Naive B cell (primary cell): Measurements from ENCODE around the gene JARID2. TPM values are rescaled to one million over a fixed set of nuclear protein-coding genes. Genes with fewer than 3 reads are reported as not detected.

ENCODE experiments used
- ATAC-seq, 2 donors: fragments of 150-1000 bp; cut with Tn5 transposase; 2 replicates each; pipeline ENCODE4 v1.10.0; 2021; ENCODE audit warnings: low read depth in 2 of 2, mild to moderate bottlenecking in 2 of 2, moderate library complexity in 2 of 2
- DNase-seq: peaks from one replicate; pipeline ENCODE4 v3.0.0; 2022
- H3K27ac Mint-ChIP-seq, 6 donors: one replicate each; pipeline ENCODE4 v1.8.0; 2020 to 2022; ENCODE audit warnings: mild to moderate bottlenecking in 6 of 6, mixed read lengths in 6 of 6, moderate library complexity in 5 of 6, inconsistent platforms in 2 of 6
- H3K27me3 Mint-ChIP-seq, 3 donors: one replicate each; pipeline ENCODE4 v1.8.0; 2021 to 2022; ENCODE audit warnings: mixed read lengths in 3 of 3, mild to moderate bottlenecking in 1 of 3
- H3K36me3 Mint-ChIP-seq, 2 donors: one replicate each; pipeline ENCODE4 v1.8.0; 2020 to 2022; ENCODE audit warnings: mixed read lengths in 2 of 2, inconsistent platforms in 1 of 2, mild to moderate bottlenecking in 1 of 2
- H3K4me1 Mint-ChIP-seq, 3 donors: one replicate each; pipeline ENCODE4 v1.8.0; 2020 to 2022; ENCODE audit warnings: mixed read lengths in 3 of 3, inconsistent platforms in 1 of 3, mild to moderate bottlenecking in 1 of 3, moderate library complexity in 1 of 3
- H3K4me3 Mint-ChIP-seq, 8 donors: one replicate each; pipeline ENCODE4 v1.8.0; 2020 to 2022; ENCODE audit warnings: mild to moderate bottlenecking in 8 of 8, mixed read lengths in 8 of 8, moderate library complexity in 8 of 8, inconsistent platforms in 2 of 8
- H3K9me3 Mint-ChIP-seq, 7 donors: one replicate each; pipeline ENCODE4 v1.8.0; 2020 to 2022; ENCODE audit warnings: mixed read lengths in 7 of 7, mild to moderate bottlenecking in 5 of 7, inconsistent platforms in 2 of 7, moderate library complexity in 1 of 7
- polyA plus RNA-seq, 6 donors: library from polyadenylated mRNA; unstranded; fragments of 300-500 nt; fragmentation: Illumina TruSeq; gene quantifications; one replicate each; pipeline ENCODE4 v1.2.3, GENCODE V29; 2021; ENCODE audit warnings: low read depth in 6 of 6

Gene JARID2
- polyA plus RNA-seq, 6 donors from 2014 or later = 2.7 to 21.9 (median 16.6) TPM

DNA sequence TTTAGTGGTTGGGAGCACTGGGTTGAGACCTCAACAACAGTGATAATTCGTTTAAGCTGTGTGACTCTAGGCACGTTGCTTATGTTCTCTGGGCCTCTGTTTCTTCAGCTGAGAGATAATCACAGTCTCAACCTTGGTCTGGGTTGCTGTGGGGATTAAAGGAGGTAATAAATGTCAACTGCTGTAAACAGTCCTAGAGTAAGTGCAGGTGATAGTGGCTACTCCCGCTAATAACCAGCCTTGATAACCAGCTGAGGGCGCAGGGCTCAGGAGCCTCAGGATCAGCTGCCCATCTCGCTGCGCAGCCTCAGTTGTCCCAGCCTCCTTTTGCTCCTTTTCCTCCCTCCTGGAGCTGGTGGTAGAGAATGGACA is 58.0 kb downstream of the JARID2 start:
- H3K27ac Mint-ChIP-seq = peak overlapping the region in 1 of 6 donors; percentile 79

DNA sequence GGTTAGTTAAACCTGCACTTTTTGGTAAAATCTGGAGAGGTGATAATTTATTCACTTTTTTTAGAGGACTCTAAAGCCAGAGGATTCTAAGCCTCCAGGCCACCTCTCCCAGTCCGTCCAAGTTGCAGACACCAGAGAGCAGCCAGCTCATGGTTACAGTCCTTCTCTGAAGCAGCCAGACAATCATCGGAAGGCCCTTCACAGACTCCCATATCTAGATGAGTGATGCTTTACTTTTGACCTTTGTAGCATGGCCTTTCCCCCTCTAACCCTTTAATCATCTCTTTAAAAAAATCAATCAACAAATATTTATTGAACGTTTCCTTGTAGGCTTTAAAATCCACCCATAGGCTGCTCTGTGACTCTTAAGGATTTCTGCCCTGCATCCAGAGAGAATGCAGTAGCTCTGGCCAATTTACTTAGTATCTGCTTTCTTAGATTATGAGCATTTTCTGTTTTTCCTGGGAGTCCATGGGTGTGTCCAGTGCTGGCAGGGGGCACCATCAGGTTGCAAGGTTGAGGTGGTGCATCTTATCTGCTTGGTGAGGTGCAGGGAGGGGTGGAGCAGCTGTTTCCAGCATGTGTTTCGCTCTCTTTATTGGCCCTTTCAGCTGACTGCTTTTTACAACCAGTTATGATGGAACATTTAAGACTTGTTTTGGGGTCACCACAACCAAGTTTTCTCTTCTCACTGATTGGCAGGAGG is 58.6 kb downstream of the JARID2 start:
- H3K36me3 Mint-ChIP-seq = no peaks in the 10 kb centered on the region
- H3K4me1 Mint-ChIP-seq = peaks cover 67 to 82% (median 80%) of the 10 kb centered on the region in 3 donors
- peak overlapping the region in 6 of 8 donors; percentile 2 to 73 (median 14) for H3K4me3 Mint-ChIP-seq
- DNase-seq = no peak
- no peaks in the 10 kb centered on the region for H3K9me3 Mint-ChIP-seq
- no peak for ATAC-seq
- H3K27ac Mint-ChIP-seq = peak overlapping the region in 4 of 6 donors; percentile 17 to 63 (median 41)
- H3K27me3 Mint-ChIP-seq = no peaks in the 10 kb centered on the region

More for the DNA sequence above, 58.0 kb downstream of the JARID2 start:
- H3K4me3 Mint-ChIP-seq = no peak overlapping the region
- ATAC-seq (no peak), DNase-seq (no peak)
- no peaks in the 10 kb centered on the region for H3K27me3 Mint-ChIP-seq
- H3K4me1 Mint-ChIP-seq = peaks cover 67 to 82% (median 82%) of the 10 kb centered on the region in 3 donors
- H3K9me3 Mint-ChIP-seq = no peaks in the 10 kb centered on the region
- no peaks in the 10 kb centered on the region for H3K36me3 Mint-ChIP-seq

DNA sequence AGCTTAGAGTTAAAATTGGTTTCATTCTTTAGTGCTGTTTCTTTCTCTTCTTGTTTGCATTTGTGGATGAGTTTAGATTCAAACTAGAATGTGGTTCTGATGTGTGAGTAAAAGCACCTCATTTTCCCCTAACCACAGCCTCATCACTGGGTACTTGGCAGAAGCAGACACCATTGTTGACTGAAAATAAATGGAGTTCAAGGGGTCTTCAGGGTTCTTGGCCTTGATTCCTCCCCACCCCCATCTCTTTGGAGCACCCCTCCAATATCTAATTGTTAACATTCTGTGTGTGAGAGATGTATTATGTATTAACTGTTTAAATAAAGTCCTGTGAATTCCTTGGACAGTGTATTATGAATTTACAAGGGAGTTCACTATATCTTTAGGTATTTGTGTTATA is 59.6 kb downstream of the JARID2 start:
- peaks cover 60 to 80% (median 80%) of the 10 kb centered on the region in 3 donors for H3K4me1 Mint-ChIP-seq
- DNase-seq (no peak), ATAC-seq (peak; percentile 19 to 25)

DNA sequence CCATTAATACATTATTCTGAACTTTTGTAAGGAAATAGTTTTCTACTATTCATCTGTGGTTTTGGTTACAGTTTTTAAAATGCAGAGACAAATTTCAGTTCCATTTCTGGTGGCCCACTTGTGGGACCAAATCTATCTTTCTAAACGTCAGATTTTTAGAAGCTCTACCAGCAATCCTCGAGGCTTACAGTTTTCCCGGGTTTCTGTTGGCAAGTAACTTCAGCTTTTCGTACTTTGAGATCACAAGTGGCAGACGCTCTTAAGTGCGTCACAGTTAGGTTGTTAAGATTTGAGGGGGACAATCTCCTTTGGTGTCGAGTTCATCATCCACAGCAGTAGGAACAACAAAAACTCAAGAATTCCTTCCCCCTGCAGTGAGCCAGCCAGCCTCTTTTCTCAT is 60.0 kb downstream of the JARID2 start:
- no peak for DNase-seq
- Mint-ChIP-seq H3K4me1 (peaks cover 56 to 80% (median 80%) of the 10 kb centered on the region in 3 donors), H3K27me3 (no peaks in the 10 kb centered on the region), H3K4me3 (peak overlapping the region in 5 of 8 donors; percentile 4 to 73 (median 21)), H3K27ac (peak overlapping the region in 5 of 6 donors; percentile 41 to 76 (median 65)), H3K9me3 (no peaks in the 10 kb centered on the region), H3K36me3 (no peaks in the 10 kb centered on the region)
- ATAC-seq = no peak

More for the DNA sequence above, 59.6 kb downstream of the JARID2 start:
- Mint-ChIP-seq H3K4me3 (peak overlapping the region; percentile 1 to 73 (median 14)), H3K9me3 (no peaks in the 10 kb centered on the region), H3K36me3 (no peaks in the 10 kb centered on the region), H3K27me3 (no peaks in the 10 kb centered on the region), H3K27ac (peak overlapping the region in 5 of 6 donors; percentile 41 to 76 (median 65))

DNA sequence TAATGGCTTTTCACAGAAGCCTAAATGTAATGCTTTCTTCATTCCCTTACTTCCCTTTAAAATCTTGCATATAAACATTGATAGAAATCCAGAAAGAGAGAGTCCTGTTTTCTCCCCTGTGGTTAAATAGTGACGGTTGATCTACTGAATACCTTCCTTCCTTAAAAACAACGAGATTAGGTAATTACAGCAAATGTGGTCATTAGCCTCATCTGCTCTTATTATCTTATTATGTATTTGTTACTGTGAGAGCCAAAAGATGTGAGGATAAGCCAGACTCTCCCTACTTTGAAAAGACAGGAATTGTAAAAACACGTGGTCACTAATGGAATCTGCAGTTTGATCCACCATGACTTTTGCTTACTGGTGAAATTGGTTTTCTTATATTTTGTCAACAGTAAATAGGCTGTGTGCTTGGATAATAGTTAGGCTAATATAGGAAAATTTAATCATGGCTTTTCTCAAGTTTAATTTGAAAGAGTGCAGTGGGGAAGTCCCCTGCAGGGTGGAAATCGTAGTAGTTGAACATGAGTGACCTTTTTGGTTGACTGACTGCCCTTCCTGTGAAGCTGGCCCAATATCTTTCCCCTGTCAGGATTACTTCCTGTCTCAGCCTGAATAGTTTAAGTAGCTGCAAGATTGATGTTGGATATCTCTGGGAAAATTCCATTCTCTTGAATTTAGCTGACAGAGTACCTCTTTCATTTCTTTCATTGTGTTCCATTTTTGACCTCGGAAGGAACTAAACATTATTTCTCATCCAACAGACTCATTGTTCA is 62.8 kb downstream of the JARID2 start:
- H3K27ac Mint-ChIP-seq = peak overlapping the region; percentile 58 to 87 (median 74)
- peak overlapping the region; percentile 5 to 78 (median 66) for H3K4me3 Mint-ChIP-seq
- H3K9me3 Mint-ChIP-seq = no peaks in the 10 kb centered on the region
- no peak for DNase-seq
- peaks cover 60 to 86% (median 84%) of the 10 kb centered on the region in 3 donors for H3K4me1 Mint-ChIP-seq
- H3K27me3 Mint-ChIP-seq = no peaks in the 10 kb centered on the region
- H3K36me3 Mint-ChIP-seq = no peaks in the 10 kb centered on the region
- ATAC-seq = peak; percentile 53 to 67

DNA sequence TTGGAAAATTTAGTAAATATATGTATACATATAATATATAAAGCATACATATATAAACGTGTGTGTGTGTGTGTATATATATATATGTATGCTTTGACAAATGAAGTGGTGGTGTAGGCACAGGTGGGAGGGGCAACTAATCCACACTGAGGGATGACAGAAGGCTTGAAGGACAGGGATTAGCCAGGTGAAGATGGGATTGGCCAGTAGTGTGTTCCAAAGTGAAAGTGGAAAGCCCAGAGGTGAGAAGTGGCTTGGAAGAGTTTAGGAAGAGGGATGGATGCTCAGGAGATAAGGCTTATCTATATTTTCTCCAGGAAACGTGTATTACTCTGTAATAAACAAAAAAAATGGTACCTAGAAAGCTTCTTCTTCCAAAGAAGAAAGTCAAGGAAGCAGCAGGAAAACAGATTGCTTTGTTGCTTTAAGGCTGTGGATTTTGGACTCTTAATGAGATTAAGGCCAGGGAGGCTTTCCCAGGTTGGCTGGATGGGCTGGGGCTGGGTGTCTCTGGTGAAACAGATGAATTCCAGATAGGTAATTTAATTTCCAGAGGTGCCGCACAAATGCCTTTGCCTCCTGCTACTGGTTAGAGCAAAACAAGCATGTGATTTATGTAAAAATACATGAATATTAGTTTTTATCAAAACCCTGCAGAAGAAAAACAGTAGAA is 63.9 kb downstream of the JARID2 start:
- ATAC-seq (no peak), DNase-seq (no peak)
- no peaks in the 10 kb centered on the region for H3K27me3 Mint-ChIP-seq
- H3K9me3 Mint-ChIP-seq = no peaks in the 10 kb centered on the region
- peak overlapping the region in 1 of 8 donors; percentile 6 for H3K4me3 Mint-ChIP-seq
- H3K27ac Mint-ChIP-seq = peak overlapping the region in 3 of 6 donors; percentile 12 to 81 (median 33)
- H3K4me1 Mint-ChIP-seq = peaks cover 62 to 90% (median 85%) of the 10 kb centered on the region in 3 donors
- no peaks in the 10 kb centered on the region for H3K36me3 Mint-ChIP-seq

DNA sequence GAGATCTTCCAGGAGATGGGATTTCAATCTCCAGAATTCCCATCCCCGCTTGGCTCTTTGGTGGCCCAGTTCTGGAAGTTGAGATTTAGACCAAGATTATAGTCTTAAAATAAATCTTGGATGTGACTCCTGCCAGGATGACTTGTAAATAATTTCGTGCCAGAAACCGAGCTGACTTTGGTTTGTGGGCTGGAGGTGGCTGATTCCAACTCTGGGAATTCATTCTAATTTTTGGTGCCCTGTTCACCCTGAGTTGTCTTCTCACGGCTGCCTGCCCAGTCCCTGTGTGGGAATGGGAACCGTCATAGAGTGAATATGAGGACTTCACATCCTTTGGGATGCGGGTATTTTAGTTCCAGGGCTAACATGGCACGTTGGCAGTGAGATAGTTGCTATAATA is 64.8 kb downstream of the JARID2 start:
- DNase-seq (no peak), ATAC-seq (no peak)
- Mint-ChIP-seq H3K4me1 (peaks cover 59 to 90% (median 83%) of the 10 kb centered on the region in 3 donors), H3K9me3 (no peaks in the 10 kb centered on the region), H3K36me3 (no peaks in the 10 kb centered on the region), H3K4me3 (no peak overlapping the region), H3K27ac (peak overlapping the region in 3 of 6 donors; percentile 53 to 69 (median 69)), H3K27me3 (no peaks in the 10 kb centered on the region)

DNA sequence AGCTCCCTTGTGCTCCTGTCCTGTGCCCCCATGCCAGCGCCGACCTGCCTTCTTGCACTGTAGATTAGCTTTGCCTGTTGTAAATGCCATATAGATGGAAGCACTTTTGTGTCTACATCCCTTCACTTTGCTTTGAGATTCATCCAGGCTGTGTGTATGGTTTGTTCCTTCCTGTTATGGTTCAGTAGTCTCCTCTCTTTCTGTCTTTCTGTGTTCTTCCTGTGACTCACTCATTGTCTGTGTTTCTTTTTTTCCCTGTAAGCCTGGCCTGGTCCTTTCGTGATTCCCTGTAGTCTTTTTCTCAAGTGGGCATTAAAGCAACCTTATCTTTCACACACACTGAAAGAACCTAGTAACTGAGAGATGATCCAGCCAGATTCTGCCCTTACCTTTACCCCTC is 66.6 kb downstream of the JARID2 start:
- Mint-ChIP-seq H3K27ac (peak overlapping the region in 4 of 6 donors; percentile 43 to 75 (median 54)), H3K9me3 (no peaks in the 10 kb centered on the region), H3K27me3 (no peaks in the 10 kb centered on the region), H3K4me1 (peaks cover 64 to 97% (median 92%) of the 10 kb centered on the region in 3 donors), H3K4me3 (peak overlapping the region; percentile 3 to 81 (median 52)), H3K36me3 (no peaks in the 10 kb centered on the region)
- ATAC-seq (peak; percentile 38 to 46), DNase-seq (no peak)

DNA sequence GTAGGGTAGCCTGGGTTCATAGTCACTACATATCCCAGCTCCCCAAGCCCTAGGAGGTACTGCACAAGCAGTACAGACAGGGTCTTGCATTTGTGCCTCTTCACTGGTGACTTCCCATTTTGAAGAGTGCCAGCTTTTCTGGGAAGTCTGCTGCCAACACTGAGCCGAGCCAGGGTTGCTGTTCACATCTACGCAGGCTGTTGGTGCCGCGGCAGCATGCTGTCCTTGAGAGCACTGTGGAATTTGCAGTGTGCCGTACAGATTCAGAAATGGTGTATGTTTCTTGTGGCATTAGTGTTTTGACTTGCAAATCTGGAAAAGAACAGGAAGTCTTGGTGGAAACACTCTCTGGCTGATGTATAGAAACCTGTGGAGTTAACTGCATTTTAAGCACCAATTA is 67.5 kb downstream of the JARID2 start:
- Mint-ChIP-seq H3K27ac (peak overlapping the region in 5 of 6 donors; percentile 53 to 91 (median 61)), H3K4me3 (peak overlapping the region; percentile 13 to 81 (median 73)), H3K4me1 (peaks cover 64 to 97% (median 92%) of the 10 kb centered on the region in 3 donors), H3K27me3 (no peaks in the 10 kb centered on the region), H3K9me3 (no peaks in the 10 kb centered on the region), H3K36me3 (no peaks in the 10 kb centered on the region)
- DNase-seq = no peak
- ATAC-seq = peak; percentile 46 to 53

DNA sequence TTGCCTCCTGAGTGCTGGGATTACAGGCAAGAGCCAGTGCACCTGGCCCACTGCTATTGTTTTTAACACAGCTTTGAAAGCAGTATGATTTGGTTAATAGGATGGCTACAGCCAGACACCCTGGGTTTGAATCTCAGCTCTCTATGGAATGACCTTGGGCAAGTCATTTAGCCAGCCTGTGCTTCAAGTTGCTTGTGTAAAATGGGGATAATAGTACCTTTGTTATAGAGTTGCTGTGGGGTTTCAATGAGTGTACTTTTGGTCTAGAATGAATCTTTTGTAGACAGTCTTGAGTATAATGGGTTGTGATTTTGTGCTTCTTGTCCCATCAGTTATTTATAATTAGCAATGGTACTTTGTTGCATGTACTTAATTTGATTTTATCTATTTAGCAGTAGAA is 70.9 kb downstream of the JARID2 start:
- DNase-seq = no peak
- Mint-ChIP-seq H3K27me3 (no peaks in the 10 kb centered on the region), H3K4me1 (peaks cover 78 to 98% (median 96%) of the 10 kb centered on the region in 3 donors), H3K27ac (peak overlapping the region in 1 of 6 donors; percentile 72), H3K36me3 (no peaks in the 10 kb centered on the region), H3K9me3 (peaks cover 0 to 2% (median 0%) of the 10 kb centered on the region in 7 donors), H3K4me3 (peak overlapping the region in 1 of 8 donors; percentile 13)
- ATAC-seq = no peak

DNA sequence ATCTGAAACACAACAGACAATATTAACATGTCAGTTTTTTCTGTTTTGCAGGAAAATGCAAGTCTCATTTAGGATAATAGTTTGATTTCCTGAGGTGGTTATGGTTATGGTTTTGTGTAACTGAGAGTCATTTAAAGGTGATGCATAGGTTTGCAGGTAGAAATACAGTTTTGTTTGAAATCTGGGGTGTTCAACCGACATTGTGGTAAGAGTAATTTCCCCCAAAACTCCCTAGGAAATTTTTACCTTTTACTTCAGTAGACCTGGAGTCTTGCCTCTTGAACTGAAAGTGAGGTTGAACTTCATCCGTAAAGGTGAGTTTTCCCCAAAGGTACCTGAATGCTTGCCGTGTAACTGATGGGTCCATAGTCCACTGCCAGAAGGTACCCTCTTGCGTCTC is 71.4 kb downstream of the JARID2 start:
- peaks cover 0 to 2% (median 0%) of the 10 kb centered on the region in 7 donors for H3K9me3 Mint-ChIP-seq
- H3K27me3 Mint-ChIP-seq = no peaks in the 10 kb centered on the region
- DNase-seq (no peak), ATAC-seq (no peak)
- H3K36me3 Mint-ChIP-seq = no peaks in the 10 kb centered on the region
- no peak overlapping the region for H3K4me3 Mint-ChIP-seq
- H3K4me1 Mint-ChIP-seq = peaks cover 77 to 98% (median 97%) of the 10 kb centered on the region in 3 donors
- H3K27ac Mint-ChIP-seq = peak overlapping the region in 2 of 6 donors; percentile 16 to 49

DNA sequence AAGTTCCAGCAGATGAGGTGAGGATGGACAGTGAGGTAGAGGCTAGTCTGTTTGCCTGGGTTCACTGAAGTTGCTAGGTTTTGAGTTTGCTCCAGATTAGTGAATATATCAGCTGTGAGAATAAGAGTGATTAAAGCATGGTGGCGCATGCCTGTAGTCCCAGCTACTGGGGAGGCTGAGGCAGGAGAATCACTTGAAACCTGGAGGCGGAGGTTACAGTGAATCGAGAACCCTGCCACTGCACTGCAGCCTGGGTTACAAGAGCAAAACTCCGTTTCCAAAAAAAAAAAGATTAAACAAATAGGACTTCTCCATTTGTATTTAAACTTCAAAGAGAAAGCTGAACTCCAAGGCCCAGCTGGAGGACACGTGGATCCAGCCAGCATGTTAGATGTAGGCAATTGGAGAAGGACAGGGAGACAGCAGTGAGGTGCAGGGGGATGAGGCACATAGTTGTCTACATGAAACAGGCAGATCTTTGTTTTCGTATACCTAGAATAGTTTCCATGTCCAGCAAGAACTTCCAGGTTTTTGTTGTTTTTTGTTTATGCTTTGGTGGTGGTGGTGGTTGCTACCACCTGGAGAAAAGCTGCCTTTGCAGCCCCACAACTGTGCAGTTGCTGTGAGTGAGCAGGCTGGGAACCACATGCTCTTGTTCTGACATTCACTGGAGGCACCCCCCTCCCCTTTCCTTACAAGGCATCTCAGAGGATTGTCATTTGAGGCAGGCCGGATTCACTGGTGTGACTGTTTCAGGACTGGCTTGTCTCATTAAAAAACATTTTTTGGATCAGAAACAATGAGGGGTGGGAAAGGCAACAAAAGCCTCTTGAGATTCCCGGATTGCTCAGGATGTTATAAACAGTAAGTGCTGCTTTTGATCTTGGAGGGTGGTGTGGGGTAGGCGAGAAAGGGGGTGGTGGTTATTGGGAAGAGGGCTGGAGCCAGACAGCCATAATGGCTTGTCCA is 72.3 kb downstream of the JARID2 start:
- peaks cover 71 to 97% (median 96%) of the 10 kb centered on the region in 3 donors for H3K4me1 Mint-ChIP-seq
- H3K4me3 Mint-ChIP-seq = peak overlapping the region in 5 of 8 donors; percentile 27 to 58 (median 48)
- H3K27me3 Mint-ChIP-seq = no peaks in the 10 kb centered on the region
- ATAC-seq = no peak
- H3K36me3 Mint-ChIP-seq = no peaks in the 10 kb centered on the region
- H3K27ac Mint-ChIP-seq = peak overlapping the region in 4 of 6 donors; percentile 18 to 72 (median 70)
- DNase-seq = no peak
- peaks cover 0 to 2% (median 0%) of the 10 kb centered on the region in 7 donors for H3K9me3 Mint-ChIP-seq
